Natural killer cell treated with Interleukin-12 subunit alpha and Interleukin-12 subunit beta and Interleukin-15 and Interleukin-18, amount 100 ng/mL, for 72 hours (primary cell): ENCODE data around the gene SCD5. TPM values are rescaled to one million over a fixed set of nuclear protein-coding genes. Genes with fewer than 3 reads are reported as not detected.

Experiments
- ATAC-seq, 2 donors: fragments of 150-1000 bp; cut with Tn5 transposase in 1 of 2; sonication (Bioruptor Pico), chemical (Tn5 transposase) in 1 of 2; 2 replicates each; pipeline ENCODE4 v1.10.0; 2021
- DNase-seq: peaks from one replicate; pipeline ENCODE4 v3.0.0; 2022; ENCODE audit warnings: low spot score
- H3K27ac Mint-ChIP-seq, 2 donors: 1 replicate in 1 of 2; 2 replicates in 1 of 2; pipeline ENCODE4 v1.8.0; 2022; ENCODE audit warnings: mixed read lengths in 2 of 2, mild to moderate bottlenecking in 1 of 2, moderate library complexity in 1 of 2
- H3K27me3 Mint-ChIP-seq, 2 donors: 1 replicate in 1 of 2; 2 replicates in 1 of 2; pipeline ENCODE4 v1.8.0; 2022; ENCODE audit warnings: mixed read lengths in 2 of 2
- H3K36me3 Mint-ChIP-seq: one replicate; pipeline ENCODE4 v1.8.0; 2022; ENCODE audit warnings: mixed read lengths
- H3K4me1 Mint-ChIP-seq, 2 donors: 1 replicate in 1 of 2; 2 replicates in 1 of 2; pipeline ENCODE4 v1.8.0; 2022; ENCODE audit warnings: low read depth in 2 of 2, mixed read lengths in 2 of 2, mild to moderate bottlenecking in 1 of 2
- H3K4me3 Mint-ChIP-seq: one replicate; pipeline ENCODE4 v1.8.0; 2022; ENCODE audit warnings: mixed read lengths
- H3K9me3 Mint-ChIP-seq: 2 replicates; pipeline ENCODE4 v1.8.0; 2022; ENCODE audit warnings: mixed read lengths
- total RNA-seq, 2 donors: library from RNA; stranded (reverse); gene quantifications; one replicate each; pipeline ENCODE4 v1.2.3, GENCODE V29; 2022

Gene SCD5
- total RNA-seq, 2 donors from 2014 or later: 5.6 to 8.4 TPM

DNA sequence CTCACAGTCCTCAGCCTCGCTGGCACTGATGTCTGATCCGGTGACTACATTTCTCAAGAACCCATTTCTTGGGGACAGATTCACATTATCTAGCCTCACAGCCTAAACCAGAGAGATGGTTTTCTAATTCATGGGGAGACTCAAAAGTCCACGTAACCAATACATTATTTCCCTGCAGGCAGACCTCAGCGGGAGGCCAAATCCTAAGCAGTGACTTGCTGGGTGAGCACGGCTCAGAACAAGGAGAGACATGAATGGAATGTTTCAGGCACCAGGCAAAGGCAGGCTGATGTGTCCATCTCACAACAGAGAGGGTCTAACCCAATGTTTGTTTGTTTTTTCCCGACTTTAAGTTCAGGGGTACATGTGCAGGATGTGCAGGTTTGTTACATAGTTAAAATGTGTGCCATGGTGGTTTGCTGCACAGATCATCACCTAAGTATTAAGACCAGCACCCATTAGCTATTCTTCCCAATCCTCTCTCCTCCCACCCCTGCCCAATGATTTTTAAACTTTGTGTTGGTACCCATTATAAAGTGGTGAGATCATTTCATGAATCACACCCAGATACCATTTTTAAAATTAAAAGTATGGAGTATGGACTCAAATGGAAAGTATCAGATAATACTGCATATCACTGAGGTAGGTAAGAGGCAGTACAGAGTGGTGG lies 53.3 kb downstream of the SCD5 start:
- Mint-ChIP-seq H3K4me3 (no peak overlapping the region), H3K9me3 (no peaks in the 10 kb centered on the region), H3K27ac (no peak overlapping the region), H3K4me1 (peaks cover 0 to 5% of the 10 kb centered on the region in 2 donors), H3K27me3 (no peaks in the 10 kb centered on the region), H3K36me3 (no peaks in the 10 kb centered on the region)
- DNase-seq (no peak), ATAC-seq (no peak)

DNA sequence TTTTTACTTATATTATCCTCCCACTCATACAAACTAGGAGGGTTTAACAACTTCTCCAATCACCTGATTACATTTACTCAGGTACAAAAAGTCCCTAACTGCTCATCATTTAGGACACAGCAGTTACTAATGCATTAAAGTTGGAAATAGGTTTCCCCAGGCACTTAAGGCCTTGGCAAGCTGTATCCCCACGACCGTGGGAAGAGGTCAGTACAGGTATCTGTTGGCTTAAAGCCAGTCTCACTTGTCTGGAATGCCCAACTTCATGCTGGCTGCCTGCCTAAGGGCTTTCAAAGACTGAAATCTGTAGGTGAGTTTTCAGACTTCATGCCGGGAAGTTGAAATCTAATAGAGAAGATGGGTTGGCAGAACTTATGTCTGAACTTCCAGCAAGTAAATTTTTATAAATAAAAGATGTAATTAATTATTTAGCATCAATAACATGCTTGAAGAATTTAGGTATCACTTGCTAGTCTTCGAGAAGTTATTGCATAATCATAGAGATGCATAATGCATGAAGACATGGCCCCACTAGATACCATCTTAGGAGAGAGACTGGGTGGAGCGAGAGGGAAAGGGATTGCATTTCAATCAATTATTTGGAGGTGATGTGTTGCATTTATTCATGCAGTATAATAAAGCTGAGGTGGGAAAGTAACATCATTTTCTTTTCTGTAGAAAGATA lies 54.2 kb downstream of the SCD5 start:
- no peaks in the 10 kb centered on the region for H3K9me3 Mint-ChIP-seq
- H3K4me1 Mint-ChIP-seq: peaks cover 1 to 5% of the 10 kb centered on the region in 2 donors
- H3K36me3 Mint-ChIP-seq: no peaks in the 10 kb centered on the region
- ATAC-seq: no peak
- H3K4me3 Mint-ChIP-seq: no peak overlapping the region
- H3K27ac Mint-ChIP-seq: no peak overlapping the region
- no peak for DNase-seq
- no peaks in the 10 kb centered on the region for H3K27me3 Mint-ChIP-seq

DNA sequence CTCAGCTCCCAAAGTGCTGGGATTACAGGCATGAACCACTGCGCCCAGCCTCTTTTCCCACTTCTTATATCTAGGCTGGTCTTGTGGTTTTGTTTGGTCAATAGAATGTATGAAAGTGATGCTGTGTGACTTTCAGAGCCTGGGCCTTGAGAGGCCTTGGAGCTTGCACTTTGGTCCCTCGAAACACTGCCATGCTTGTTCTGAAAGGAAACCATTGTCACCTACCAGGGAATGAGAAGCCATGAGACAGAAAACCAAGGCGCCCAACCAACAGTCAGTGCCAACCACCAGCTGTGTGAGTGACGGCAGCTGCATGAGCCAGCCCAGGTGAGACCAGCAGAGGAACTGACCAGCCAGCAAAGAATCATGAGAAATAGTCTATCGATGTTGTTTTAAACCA lies 57.4 kb downstream of the SCD5 start:
- DNase-seq (no peak), ATAC-seq (no peak)
- Mint-ChIP-seq H3K4me1 (peaks cover 3 to 5% of the 10 kb centered on the region in 2 donors), H3K4me3 (no peak overlapping the region), H3K36me3 (no peaks in the 10 kb centered on the region), H3K9me3 (no peaks in the 10 kb centered on the region), H3K27me3 (no peaks in the 10 kb centered on the region), H3K27ac (no peak overlapping the region)

DNA sequence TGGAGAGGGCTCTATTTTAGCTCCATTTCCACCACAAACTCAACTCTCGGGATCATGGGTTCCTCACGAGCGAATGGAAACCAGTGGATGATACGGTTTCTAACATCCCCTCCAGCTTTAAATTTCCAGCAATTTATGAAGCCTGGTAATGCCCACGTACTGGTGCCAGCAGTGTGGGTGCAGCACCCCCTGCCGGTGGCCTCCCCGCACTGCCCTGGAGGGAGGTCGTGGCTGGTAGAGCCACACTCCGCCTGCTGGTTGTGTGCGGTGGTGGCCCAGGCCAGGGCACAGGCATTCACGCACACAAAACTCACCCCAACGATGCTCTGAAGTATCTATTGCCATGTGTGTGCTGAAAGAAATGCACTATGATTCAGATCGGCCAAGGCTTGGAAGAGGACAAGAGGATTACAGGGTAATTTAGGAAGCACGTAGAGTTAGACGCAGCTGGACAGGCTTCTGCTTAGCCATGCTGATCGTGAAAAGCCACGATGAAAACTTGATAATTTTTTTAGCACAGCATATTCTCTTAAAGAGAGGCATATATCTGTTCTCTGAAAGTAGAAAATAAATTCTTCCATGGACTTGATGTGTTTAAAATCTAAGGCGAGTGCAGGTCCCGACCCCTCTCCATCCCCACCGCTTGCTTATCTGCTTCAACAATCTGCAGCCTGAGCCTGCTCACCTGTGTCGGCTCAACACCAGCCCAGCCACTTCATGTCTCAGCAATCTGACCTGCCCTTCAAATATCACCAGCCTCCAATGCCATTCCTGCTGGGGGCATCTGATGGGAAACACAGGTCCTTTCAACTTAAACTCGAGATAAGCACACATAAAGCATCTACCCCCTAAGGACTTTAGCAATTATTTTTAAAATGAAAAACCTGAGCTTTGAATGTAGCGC lies 59.1 kb downstream of the SCD5 start:
- no peaks in the 10 kb centered on the region for H3K36me3 Mint-ChIP-seq
- no peak overlapping the region for H3K27ac Mint-ChIP-seq
- no peaks in the 10 kb centered on the region for H3K27me3 Mint-ChIP-seq
- peaks cover 3 to 5% of the 10 kb centered on the region in 2 donors for H3K4me1 Mint-ChIP-seq
- peak; percentile 94 to 95 for ATAC-seq
- H3K4me3 Mint-ChIP-seq: no peak overlapping the region
- peak; percentile 71 for DNase-seq
- H3K9me3 Mint-ChIP-seq: no peaks in the 10 kb centered on the region

DNA sequence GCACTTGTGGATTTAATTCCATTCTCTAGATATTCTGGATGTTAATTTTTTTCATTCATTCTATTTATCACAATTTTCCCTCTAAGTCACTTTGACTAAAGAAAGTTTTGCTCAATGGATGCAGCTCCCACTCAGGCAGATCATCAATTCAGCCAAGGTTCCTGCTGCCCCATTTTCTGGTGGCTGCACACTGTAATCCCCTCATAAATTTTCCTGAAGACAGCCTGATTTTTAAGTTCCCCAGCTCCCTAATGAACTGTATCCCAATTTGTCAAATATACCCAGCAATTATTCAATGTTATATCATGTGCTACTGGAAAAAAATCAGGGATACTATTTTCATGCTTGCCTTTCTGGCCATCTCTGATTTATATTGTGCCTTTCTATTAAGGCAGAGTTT lies 61.2 kb downstream of the SCD5 start:
- peaks cover 3 to 5% of the 10 kb centered on the region in 2 donors for H3K4me1 Mint-ChIP-seq
- H3K27me3 Mint-ChIP-seq: no peaks in the 10 kb centered on the region
- no peaks in the 10 kb centered on the region for H3K9me3 Mint-ChIP-seq
- H3K27ac Mint-ChIP-seq: no peak overlapping the region
- DNase-seq (no peak), ATAC-seq (no peak)
- H3K36me3 Mint-ChIP-seq: no peaks in the 10 kb centered on the region
- H3K4me3 Mint-ChIP-seq: no peak overlapping the region

DNA sequence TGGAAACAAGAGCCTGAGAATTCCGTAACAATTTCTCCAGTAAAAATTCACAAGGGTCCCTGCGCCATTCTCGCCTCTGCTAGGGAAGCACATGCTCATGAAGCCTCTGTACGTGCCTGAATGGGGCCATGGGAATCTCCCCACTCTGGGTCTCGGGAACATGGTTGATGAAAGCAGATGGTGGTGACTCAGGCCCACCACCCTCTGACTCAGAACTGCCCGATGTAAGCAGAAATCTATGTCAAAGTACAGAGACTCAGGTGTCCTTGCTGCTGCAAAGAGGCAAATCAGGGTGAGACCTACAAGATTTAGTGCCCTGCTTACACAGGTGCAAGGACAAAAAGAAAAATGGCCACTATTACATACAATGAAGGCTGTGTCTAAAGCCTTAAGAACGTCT lies 65.0 kb downstream of the SCD5 start:
- Mint-ChIP-seq H3K36me3 (no peaks in the 10 kb centered on the region), H3K27me3 (no peaks in the 10 kb centered on the region), H3K4me3 (no peak overlapping the region), H3K9me3 (no peaks in the 10 kb centered on the region), H3K27ac (no peak overlapping the region), H3K4me1 (no peaks in the 10 kb centered on the region)
- no peak for DNase-seq
- ATAC-seq: no peak

DNA sequence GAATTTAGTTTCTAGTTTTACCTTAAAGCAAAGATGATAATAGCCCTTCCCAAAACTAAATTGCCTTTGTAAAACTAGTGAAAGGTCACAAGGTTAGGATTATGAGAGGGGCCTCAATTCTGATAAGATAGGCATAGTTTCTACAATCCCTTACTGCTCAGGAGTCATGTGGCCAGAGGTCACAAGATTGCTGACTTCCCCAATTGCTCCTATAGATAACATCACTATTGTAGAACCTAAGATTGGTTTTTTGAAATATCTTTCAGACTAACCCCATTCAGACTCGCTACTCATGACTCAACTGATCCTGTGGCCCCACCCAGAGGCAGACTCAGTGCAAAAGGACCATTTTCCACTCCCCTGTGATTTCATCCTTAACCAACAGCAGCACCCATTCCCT lies 70.3 kb downstream of the SCD5 start:
- Mint-ChIP-seq H3K4me3 (no peak overlapping the region), H3K4me1 (no peaks in the 10 kb centered on the region)

DNA sequence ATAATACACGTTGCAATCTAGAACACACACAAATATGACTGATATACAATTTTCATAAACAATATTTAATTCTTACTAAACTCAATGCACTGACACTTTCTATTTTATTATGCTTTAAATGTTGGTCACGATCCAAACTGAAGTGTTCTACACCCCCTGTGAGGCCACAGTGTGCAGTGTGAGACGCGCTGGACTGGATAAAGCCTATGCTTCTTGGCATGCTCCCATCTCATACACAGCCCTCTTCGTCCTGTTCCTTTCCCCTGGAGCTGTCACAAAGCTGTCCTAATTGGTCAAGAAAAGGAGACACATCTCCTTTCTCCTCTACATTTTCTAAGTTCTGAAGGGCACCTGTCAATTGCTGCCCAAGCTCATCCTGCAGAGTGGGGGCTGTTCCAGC lies 72.0 kb downstream of the SCD5 start:
- no peaks in the 10 kb centered on the region for H3K36me3 Mint-ChIP-seq
- no peak for ATAC-seq
- peaks cover 0 to 2% of the 10 kb centered on the region in 2 donors for H3K4me1 Mint-ChIP-seq
- H3K4me3 Mint-ChIP-seq: no peak overlapping the region
- no peaks in the 10 kb centered on the region for H3K27me3 Mint-ChIP-seq
- no peak for DNase-seq
- no peaks in the 10 kb centered on the region for H3K9me3 Mint-ChIP-seq
- no peak overlapping the region for H3K27ac Mint-ChIP-seq

More for the DNA sequence above, 70.3 kb downstream of the SCD5 start:
- Mint-ChIP-seq H3K27me3 (no peaks in the 10 kb centered on the region), H3K36me3 (no peaks in the 10 kb centered on the region), H3K27ac (no peak overlapping the region), H3K9me3 (no peaks in the 10 kb centered on the region)
- DNase-seq: no peak
- no peak for ATAC-seq

DNA sequence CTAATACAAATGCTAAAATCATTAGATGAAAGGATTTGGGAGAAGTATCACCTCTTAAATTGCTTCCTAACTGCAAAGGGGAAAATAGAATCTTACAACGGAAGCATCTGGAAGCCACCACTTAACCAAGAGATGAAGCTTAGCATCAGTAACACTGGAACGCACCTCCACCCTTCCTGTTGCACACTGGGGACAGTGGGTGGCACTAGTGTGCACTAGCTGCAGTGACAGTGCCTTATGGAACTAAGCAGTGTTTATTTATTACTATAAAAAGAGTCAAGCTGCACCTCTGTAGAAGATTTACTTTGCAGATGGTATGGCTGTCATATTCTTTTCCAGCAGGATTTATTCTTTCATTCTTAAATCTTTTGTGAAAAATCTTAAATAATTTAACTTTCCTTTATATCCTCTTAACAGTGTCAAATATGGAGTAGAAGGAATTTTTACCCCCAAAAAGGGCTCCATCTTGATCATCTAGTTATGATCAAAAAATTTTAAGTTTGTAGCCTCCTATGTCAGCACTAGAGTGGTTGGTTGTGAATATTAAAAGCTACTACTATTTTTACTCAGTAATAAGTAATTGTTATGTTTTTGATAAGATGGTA lies 76.7 kb downstream of the SCD5 start:
- H3K27me3 Mint-ChIP-seq: no peaks in the 10 kb centered on the region

DNA sequence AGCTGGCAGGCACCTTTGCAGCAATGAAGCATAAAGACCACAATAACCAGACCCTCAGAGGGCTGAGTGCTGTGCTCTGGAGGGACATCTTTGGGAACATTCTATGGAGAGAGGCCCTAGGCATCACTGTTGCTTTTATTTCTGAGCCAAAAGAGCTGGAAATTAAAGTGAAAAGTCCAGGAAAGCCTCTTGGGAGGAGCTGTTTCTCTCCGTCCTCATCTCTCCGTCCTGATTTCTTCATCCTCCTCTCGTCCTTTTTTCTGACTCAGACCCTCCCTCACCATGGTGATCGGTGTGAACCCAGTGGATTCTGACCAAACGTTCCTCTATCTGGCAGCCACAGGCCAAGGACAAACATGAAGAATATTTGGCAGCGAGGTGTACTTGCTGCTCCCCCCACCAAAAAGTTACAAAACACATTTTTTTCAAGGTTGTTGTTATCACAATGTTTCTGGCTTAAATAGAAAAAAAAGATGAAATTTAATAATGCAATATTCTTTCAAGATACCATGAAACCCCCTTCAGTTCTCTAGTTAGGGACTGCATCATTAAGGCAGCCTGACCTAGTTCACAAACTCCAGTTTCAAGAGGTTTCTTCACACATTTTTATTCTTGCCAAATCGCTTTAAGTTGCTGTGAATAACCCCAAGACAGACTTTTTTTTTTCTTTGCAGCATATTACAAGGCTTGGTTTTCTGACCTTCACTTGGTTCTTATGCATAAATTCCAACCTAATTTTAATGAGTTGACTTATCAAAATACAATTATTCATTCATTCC lies 80.2 kb downstream of the SCD5 start:
- no peaks in the 10 kb centered on the region for H3K36me3 Mint-ChIP-seq
- H3K9me3 Mint-ChIP-seq: no peaks in the 10 kb centered on the region
- H3K4me1 Mint-ChIP-seq: peaks cover 0 to 6% of the 10 kb centered on the region in 2 donors
- no peaks in the 10 kb centered on the region for H3K27me3 Mint-ChIP-seq
- ATAC-seq (no peak), DNase-seq (no peak)
- no peak overlapping the region for H3K4me3 Mint-ChIP-seq
- no peak overlapping the region for H3K27ac Mint-ChIP-seq

More for the DNA sequence above, 76.7 kb downstream of the SCD5 start:
- peaks cover 0 to 6% of the 10 kb centered on the region in 2 donors for H3K4me1 Mint-ChIP-seq
- H3K27ac Mint-ChIP-seq: no peak overlapping the region
- no peaks in the 10 kb centered on the region for H3K36me3 Mint-ChIP-seq
- H3K9me3 Mint-ChIP-seq: no peaks in the 10 kb centered on the region
- peak; percentile 55 to 65 for ATAC-seq
- no peak for DNase-seq
- H3K4me3 Mint-ChIP-seq: no peak overlapping the region

DNA sequence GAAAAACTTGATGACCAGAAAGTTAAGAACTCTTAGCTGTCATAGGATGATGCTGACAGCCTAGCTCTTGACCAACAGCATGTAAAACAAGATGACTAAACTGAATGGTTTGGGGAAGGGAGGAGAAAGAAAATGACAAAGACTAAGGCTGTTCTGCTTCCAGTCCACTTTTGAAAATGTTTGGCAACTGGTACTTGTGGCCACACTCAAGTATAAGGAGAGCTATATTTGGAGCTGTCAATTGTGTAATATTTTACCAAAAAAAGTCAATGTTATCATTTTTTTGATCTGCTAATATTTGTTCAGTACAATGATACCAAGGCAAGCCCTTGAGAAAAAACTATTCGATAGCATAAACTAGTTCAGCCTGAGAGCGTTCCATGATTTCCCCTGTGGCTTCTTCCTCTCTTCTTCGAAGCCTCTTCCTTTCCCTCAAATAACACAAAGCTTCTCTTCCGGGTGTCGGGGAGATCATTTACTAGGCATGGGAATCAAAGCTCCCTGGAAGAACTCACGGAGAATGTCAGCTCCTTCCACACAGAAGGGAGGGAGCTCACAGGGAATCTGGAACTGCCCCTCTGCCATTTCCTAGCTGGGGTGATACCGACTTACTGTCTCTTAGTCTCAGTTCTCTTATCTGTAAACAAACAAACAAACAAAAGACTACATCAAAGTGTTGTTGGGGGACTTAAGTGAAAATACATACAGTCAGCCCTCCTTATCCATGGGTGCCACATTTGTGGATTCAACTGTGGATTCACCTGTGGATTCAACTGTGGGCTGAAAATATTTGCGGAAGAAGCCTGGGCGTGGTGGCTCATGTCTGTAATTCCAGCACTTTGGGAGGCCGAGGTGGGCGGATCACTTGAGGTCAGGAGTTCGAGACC lies 82.6 kb downstream of the SCD5 start:
- Mint-ChIP-seq H3K4me1 (peaks cover 0 to 3% of the 10 kb centered on the region in 2 donors), H3K4me3 (no peak overlapping the region), H3K27me3 (no peaks in the 10 kb centered on the region), H3K36me3 (no peaks in the 10 kb centered on the region), H3K27ac (no peak overlapping the region), H3K9me3 (no peaks in the 10 kb centered on the region)
- ATAC-seq (no peak), DNase-seq (no peak)

DNA sequence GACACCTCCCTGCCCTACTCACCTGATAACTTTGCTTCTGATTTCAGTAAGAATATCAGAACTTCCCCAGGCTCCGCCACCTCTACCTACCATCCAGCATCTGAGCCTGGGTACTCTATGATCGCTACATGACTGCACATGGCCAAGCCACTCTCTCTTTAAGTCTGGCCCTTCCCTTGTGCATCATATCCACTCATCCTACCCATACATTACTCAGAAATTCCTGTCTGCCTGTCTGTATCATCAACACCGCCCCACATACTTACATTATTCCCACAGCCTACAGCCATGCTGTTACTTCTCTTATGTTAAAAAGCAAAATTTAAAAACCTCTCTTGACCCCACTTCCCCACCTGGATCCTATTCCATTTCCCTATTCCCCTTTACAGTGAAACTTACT lies 84.7 kb downstream of the SCD5 start:
- no peak for DNase-seq
- ATAC-seq: no peak
- H3K27ac Mint-ChIP-seq: no peak overlapping the region
- H3K4me1 Mint-ChIP-seq: no peaks in the 10 kb centered on the region
- no peaks in the 10 kb centered on the region for H3K27me3 Mint-ChIP-seq
- H3K4me3 Mint-ChIP-seq: no peak overlapping the region
- H3K9me3 Mint-ChIP-seq: no peaks in the 10 kb centered on the region
- no peaks in the 10 kb centered on the region for H3K36me3 Mint-ChIP-seq
